Endothelial cell of umbilical vein (primary cell): Measurements from ENCODE around the gene BPHL.

Source experiments
- CTCF ChIP-seq, 2 donors: IDR thresholded peaks; 1 replicate in 1 of 2; 2 replicates in 1 of 2; pipeline ENCODE4 v1.5.1; 2011; ENCODE audit warnings: low read length in 2 of 2, mild to moderate bottlenecking in 2 of 2, moderate library complexity in 2 of 2, control low read depth in 1 of 2, inconsistent platforms in 1 of 2, low read depth in 1 of 2; ENCODE audit not compliant: insufficient read depth in 1 of 2; ENCODE audit errors: extremely low read depth in 1 of 2
- EZH2 ChIP-seq: IDR thresholded peaks from 2 replicates; pipeline ENCODE4 v1.6.1; 2012; ENCODE audit warnings: borderline replicate concordance, low read depth, mild to moderate bottlenecking, moderate library complexity, low read length, inconsistent platforms; ENCODE audit not compliant: severe bottlenecking
- MYC ChIP-seq: IDR thresholded peaks from one replicate; pipeline ENCODE4 v1.6.1; 2011; ENCODE audit warnings: mild to moderate bottlenecking, low read depth, low read length
- POLR2A ChIP-seq: IDR thresholded peaks from 2 replicates; pipeline ENCODE4 v1.6.1; 2012; ENCODE audit warnings: low read depth, mild to moderate bottlenecking, control low read depth, low read length
- TF ChIP-seq, protein P1 (sequence below): IDR thresholded peaks from 2 replicates; pipeline ENCODE4 v1.6.1; 2011; ENCODE audit not compliant: insufficient read depth, insufficient read length

DNA sequence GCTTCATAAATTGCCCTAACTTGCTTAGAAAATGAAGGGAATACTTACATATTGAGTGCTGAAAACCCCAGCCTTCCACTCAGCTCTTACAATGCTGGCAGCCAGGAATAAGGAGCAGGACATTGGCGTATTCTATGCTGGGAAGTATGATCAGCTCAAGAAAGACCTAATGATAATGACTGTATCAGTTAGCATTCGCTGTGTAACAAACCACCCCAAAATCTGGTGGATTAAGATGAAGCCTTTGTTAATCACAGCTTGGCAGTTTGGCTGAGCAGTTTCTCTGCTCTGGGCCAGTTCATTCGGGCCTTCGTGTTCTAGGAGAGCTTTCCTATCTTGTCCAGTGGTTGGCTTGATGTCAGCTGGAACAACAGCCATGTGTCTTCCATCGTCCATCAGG lies 72.3 kb downstream of the BPHL start:
- TF ChIP-seq CTCF (IDR thresholded peaks at IDR 0.05; ENCODE audit: extremely low read depth in 1 of 2, insufficient read depth in 1 of 2, low read depth in 1 of 2, low read length in 2 of 2) (no peak), EZH2 (no peak), MYC (no peak), POLR2A (no peak)
- TF ChIP-seq, protein P1, sequence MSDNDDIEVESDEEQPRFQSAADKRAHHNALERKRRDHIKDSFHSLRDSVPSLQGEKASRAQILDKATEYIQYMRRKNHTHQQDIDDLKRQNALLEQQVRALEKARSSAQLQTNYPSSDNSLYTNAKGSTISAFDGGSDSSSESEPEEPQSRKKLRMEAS: no peak
